Mucosa of descending colon (tissue), 3 donors: ENCODE results near the gene SERTAD4. TPM values are rescaled to one million over a fixed set of nuclear protein-coding genes. Genes with fewer than 3 reads are reported as not detected.

Source experiments
- ATAC-seq: fragments of 200-7000 bp; cut with Tn5 transposase; one replicate; pipeline ENCODE4 v1.9.1; 2020; ENCODE audit warnings: mild to moderate bottlenecking, moderate library complexity
- DNase-seq, 3 donors: peaks; one replicate each; pipeline ENCODE4 v3.0.0-alpha.2; 2020
- H3K36me3 ChIP-seq: fragments of 200-600 bp; one replicate; pipeline ENCODE4 v1.8.0; 2021; ENCODE audit warnings: low read depth, mild to moderate bottlenecking
- H3K4me1 ChIP-seq: fragments of 200-600 bp; one replicate; pipeline ENCODE4 v1.8.0; 2021; ENCODE audit warnings: low read depth, mild to moderate bottlenecking
- H3K4me3 ChIP-seq: fragments of 200-600 bp; one replicate; pipeline ENCODE4 v1.8.0; 2021; ENCODE audit warnings: mild to moderate bottlenecking
- H3K9me3 ChIP-seq: fragments of 200-600 bp; one replicate; pipeline ENCODE4 v1.8.0; 2021; ENCODE audit warnings: mild to moderate bottlenecking
- intact Hi-C, 2 donors: fragments of 100-400 bp; cut with DNase I in 1 of 2; cut with micrococcal nuclease in 1 of 2; formaldehyde crosslinking; loops; one replicate each; pipeline versions ENCODE4 v1.11.0 to v1.11.1; 2022; cut with DNase I, micrococcal nuclease
- total RNA-seq, 3 donors: library from RNA; stranded (reverse); fragmentation: NEBNext Ultra II Directional in 2 of 3; extraction: Animal tissue kit (Norgen Biotek cat#: 25700) in 2 of 3; gene quantifications; one replicate each; pipeline versions ENCODE4 v1.2.1 to v1.2.4, GENCODE V29; 2021 to 2023
- TF ChIP-seq, protein P1 (sequence below): fragments of 200-600 bp; IDR thresholded peaks from one replicate; pipeline ENCODE4 v1.8.0; 2022; ENCODE audit warnings: antibody characterized with exemption, mild to moderate bottlenecking
- donor health status: DM: no; HTN: no; CAD: no; lungs with moderate emphysema.
- donor health status: DM: no; HTN: no; CAD: no.
- donor health status: DM: no; HTN: yes; CAD: no.

Gene SERTAD4
- total RNA-seq, 3 donors from 2014 or later = 4.2 to 17.1 (median 6.0) TPM

DNA sequence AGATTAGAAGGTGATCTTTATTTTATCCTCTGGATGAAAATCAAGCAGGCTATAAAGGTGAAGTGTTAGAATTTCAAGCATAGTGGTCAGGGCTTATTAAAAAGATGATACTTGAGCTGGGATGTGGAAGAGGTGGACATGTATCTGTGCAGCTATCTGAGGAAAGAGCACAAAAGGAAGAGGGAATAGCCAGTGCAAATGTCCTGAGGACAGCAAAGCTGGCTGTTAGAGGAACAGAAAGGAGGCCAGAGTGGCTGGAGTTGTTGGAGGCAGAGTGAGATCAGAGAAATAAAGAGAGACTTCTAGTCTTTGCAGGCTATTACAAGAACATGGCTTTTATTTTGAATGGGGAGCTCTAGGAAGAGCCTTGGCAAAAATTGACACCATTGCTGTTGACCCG is 4.4 kb upstream of the SERTAD4 start:
- TF ChIP-seq, protein P1, sequence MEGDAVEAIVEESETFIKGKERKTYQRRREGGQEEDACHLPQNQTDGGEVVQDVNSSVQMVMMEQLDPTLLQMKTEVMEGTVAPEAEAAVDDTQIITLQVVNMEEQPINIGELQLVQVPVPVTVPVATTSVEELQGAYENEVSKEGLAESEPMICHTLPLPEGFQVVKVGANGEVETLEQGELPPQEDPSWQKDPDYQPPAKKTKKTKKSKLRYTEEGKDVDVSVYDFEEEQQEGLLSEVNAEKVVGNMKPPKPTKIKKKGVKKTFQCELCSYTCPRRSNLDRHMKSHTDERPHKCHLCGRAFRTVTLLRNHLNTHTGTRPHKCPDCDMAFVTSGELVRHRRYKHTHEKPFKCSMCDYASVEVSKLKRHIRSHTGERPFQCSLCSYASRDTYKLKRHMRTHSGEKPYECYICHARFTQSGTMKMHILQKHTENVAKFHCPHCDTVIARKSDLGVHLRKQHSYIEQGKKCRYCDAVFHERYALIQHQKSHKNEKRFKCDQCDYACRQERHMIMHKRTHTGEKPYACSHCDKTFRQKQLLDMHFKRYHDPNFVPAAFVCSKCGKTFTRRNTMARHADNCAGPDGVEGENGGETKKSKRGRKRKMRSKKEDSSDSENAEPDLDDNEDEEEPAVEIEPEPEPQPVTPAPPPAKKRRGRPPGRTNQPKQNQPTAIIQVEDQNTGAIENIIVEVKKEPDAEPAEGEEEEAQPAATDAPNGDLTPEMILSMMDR = no peak
- no peaks in the 10 kb centered on the region for H3K36me3 ChIP-seq
- intact Hi-C loops = no loop called here
- H3K9me3 ChIP-seq = no peaks in the 10 kb centered on the region
- H3K4me3 ChIP-seq = no peak overlapping the region
- H3K4me1 ChIP-seq = no peaks in the 10 kb centered on the region
- DNase-seq (no peak), ATAC-seq (no peak)

GRCh38 chr1:210230149-210230695 is 2.4 kb upstream of the SERTAD4 start:
- TF ChIP-seq, protein P1 = no peak
- H3K36me3 ChIP-seq = no peaks in the 10 kb centered on the region
- H3K9me3 ChIP-seq = no peaks in the 10 kb centered on the region
- H3K4me1 ChIP-seq = no peaks in the 10 kb centered on the region
- DNase-seq (no peak), ATAC-seq (no peak)
- intact Hi-C loops = no loop called here
- no peak overlapping the region for H3K4me3 ChIP-seq

- Histone ChIP-seq H3K4me1 (no peaks in the 10 kb centered on the region), H3K4me3 (no peak overlapping the region), H3K9me3 (no peaks in the 10 kb centered on the region), H3K36me3 (no peaks in the 10 kb centered on the region)
- ATAC-seq (peak; percentile 38), DNase-seq (peak in 1 of 3 donors; percentile 48)
- TF ChIP-seq, protein P1 = no peak
- intact Hi-C loops = no loop called here
Measured at GRCh38 chr1:210231846-210232510, 618 bp upstream of the SERTAD4 start.

GRCh38 chr1:210233216-210233494 is 559 bp downstream of the SERTAD4 start:
- TF ChIP-seq, protein P1 = no peak
- intact Hi-C loops = no loop called here
- DNase-seq (peak in 2 of 3 donors; percentile 32 to 63), ATAC-seq (peak; percentile 63)
- no peaks in the 10 kb centered on the region for H3K36me3 ChIP-seq
- H3K4me1 ChIP-seq = no peaks in the 10 kb centered on the region
- no peaks in the 10 kb centered on the region for H3K9me3 ChIP-seq
- H3K4me3 ChIP-seq = peak overlapping the region; percentile 36

DNA sequence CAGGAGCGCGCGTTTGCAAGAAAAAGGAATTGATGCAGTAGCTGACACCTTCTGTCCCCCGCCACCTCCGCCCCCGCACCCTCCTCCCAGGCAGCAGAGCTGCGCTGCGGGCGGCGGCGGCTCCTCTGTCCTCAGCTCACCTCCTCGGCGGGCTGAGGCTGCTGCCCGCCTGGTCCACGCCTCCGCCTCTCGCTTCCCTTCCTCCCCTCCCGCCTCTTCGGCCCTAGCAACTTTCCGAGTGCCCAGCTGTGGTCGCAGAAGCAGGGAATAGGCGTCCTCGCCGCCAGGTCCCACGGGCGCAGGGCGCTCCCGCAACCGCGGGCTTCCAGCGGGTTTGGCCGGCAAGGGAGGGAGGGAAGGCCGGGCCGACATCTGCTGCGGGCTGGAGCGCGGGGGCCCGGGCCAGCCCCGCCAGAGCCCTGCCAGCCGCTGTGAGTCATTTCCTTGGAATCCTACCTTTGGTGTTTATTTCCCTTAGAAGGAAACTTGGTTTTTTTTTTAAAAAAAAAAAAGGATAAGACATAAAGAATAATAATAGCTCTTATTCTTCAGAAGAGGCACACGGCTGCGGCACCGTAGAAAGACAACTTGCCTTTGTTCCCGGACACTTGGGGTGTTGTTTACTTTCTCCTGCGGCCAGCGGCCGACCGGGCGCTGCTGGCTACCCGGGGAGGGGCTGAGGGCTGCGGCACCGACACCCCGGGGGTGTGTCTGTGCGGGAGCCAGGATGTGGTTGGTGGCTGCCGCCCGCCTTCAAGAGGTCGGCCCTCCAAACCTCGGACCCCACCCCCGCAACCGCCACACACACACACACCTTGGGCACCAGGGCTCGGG is 1.1 kb downstream of the SERTAD4 start:
- peak; percentile 74 for ATAC-seq
- intact Hi-C loops = no loop called here
- TF ChIP-seq, protein P1 = no peak
- no peaks in the 10 kb centered on the region for H3K9me3 ChIP-seq
- H3K36me3 ChIP-seq = no peaks in the 10 kb centered on the region
- H3K4me3 ChIP-seq = peak overlapping the region; percentile 36
- peak; percentile 62 to 77 (median 74) for DNase-seq
- no peaks in the 10 kb centered on the region for H3K4me1 ChIP-seq
